GM12878 (cell line): ENCODE measurements around the gene RSL24D1. TPM values are rescaled to one million over a fixed set of nuclear protein-coding genes. Genes with fewer than 3 reads are reported as not detected.

Experiments used
- ATAC-seq: fragments of 200-7000 bp; cut with Tn5 transposase; 3 replicates; pipeline ENCODE4 v1.9.1; 2020; ENCODE audit warnings: mild to moderate bottlenecking, moderate library complexity
- BruUV-seq: library from RNA; stranded (reverse); fragments of 400-500 nt; replicated peaks from 2 replicates; lab custom pipeline; 2021; lab: Mats Ljungman, UMichigan
- CTCF ChIA-PET: fragments of 300-600 bp; sonication (Branson Sonifier 250); formaldehyde crosslinking; extraction: SDS; loops from one replicate; lab custom pipeline; 2021; ENCODE audit warnings: inconsistent platforms; lab: Yijun Ruan, JAX
- POLR2A ChIA-PET: fragments of 350-600 bp; formaldehyde crosslinking; extraction: SDS; loops from one replicate; lab custom pipeline; 2021; ENCODE audit warnings: inconsistent platforms; lab: Charles Lee
- RAD21 ChIA-PET: fragments of 300-600 bp; sonication (Branson Sonifier 250); formaldehyde crosslinking; loops from one replicate; lab custom pipeline; 2023; ENCODE audit warnings: antibody characterized with exemption; ENCODE audit not compliant: unreplicated experiment; lab: Charles Lee
- SMC1A ChIA-PET: fragments of 300-600 bp; sonication (Branson Sonifier 250); formaldehyde crosslinking; loops from one replicate; lab custom pipeline; 2023; ENCODE audit not compliant: unreplicated experiment, uncharacterized antibody; lab: Charles Lee
- DNase-seq: peaks from one replicate; pipeline ENCODE4 v3.0.0-alpha.2; 2011; ENCODE audit warnings: low read depth, low spot score
- FAIRE-seq: peaks from 3 replicates; lab custom pipeline; 2011; peaks lifted over from hg19 to GRCh38; lab: Jason Lieb, UNC
- H2AFZ ChIP-seq: 2 replicates; pipeline ENCODE4 v1.6.0; 2011; ENCODE audit warnings: low read depth, low read length, control low read depth; ENCODE audit not compliant: control insufficient read depth
- H3K27ac ChIP-seq: 2 replicates; pipeline ENCODE4 v1.5.1; 2011; ENCODE audit warnings: control low read depth; ENCODE audit not compliant: control insufficient read depth, insufficient read depth
- H3K27me3 ChIP-seq, 2 experiments: replicated peaks in 1 of 2; 2 replicates each; pipeline versions ENCODE4 v1.6.0 to v1.6.1; 2011; ENCODE audit warnings: low read length in 1 of 2; ENCODE audit not compliant: control insufficient read depth in 2 of 2, insufficient read depth in 2 of 2
- H3K36me3 ChIP-seq, 2 experiments: 2 replicates each; pipeline ENCODE4 v1.5.1; 2011; ENCODE audit warnings: low read length in 1 of 2; ENCODE audit not compliant: control insufficient read depth in 2 of 2, insufficient read depth in 2 of 2
- H3K4me1 ChIP-seq: 2 replicates; pipeline ENCODE4 v1.6.1; 2011; ENCODE audit warnings: mild to moderate bottlenecking, low read length, moderate library complexity, mixed read lengths; ENCODE audit not compliant: control insufficient read depth, insufficient read depth
- H3K4me2 ChIP-seq: 2 replicates; pipeline ENCODE4 v1.6.0; 2011; ENCODE audit warnings: control low read depth; ENCODE audit not compliant: control insufficient read depth, insufficient read depth
- H3K4me3 ChIP-seq: fragments of 200-600 bp; sonication (generic); 2 replicates; pipeline ENCODE4 v1.5.1; 2016
- H3K79me2 ChIP-seq: 2 replicates; pipeline ENCODE4 v1.6.0; 2011; ENCODE audit warnings: low read length; ENCODE audit not compliant: control insufficient read depth, insufficient read depth
- H3K9ac ChIP-seq: 2 replicates; pipeline ENCODE4 v1.8.0; 2011; ENCODE audit warnings: low read length, control low read depth, mixed read lengths; ENCODE audit not compliant: control insufficient read depth, insufficient read depth
- H3K9me3 ChIP-seq: replicated peaks from 3 replicates; pipeline ENCODE4 v1.5.1; 2011; ENCODE audit warnings: mild to moderate bottlenecking, low read length; ENCODE audit not compliant: control insufficient read depth, insufficient read depth
- H4K20me1 ChIP-seq: 2 replicates; pipeline ENCODE4 v1.6.0; 2011; ENCODE audit not compliant: control insufficient read depth, insufficient read depth
- E2F8 ChIP-seq: fragments of 450-650 bp; IDR thresholded peaks from 2 replicates; pipeline ENCODE4 v1.6.1; 2018; ENCODE audit warnings: mild to moderate bottlenecking, low read depth, moderate library complexity; ENCODE audit not compliant: partially characterized antibody
- JUNB ChIP-seq: IDR thresholded peaks from 2 replicates; pipeline ENCODE4 v1.6.1; 2016; ENCODE audit warnings: antibody characterized with exemption, mild to moderate bottlenecking
- MAX ChIP-seq: IDR thresholded peaks from 2 replicates; pipeline ENCODE4 v1.6.1; 2012; ENCODE audit warnings: low read depth, low read length, improper control_type of control experiment
- NFXL1 ChIP-seq: fragments of 450-650 bp; IDR thresholded peaks from 2 replicates; pipeline ENCODE4 v1.6.1; 2017; ENCODE audit warnings: antibody characterized with exemption, mild to moderate bottlenecking, borderline replicate concordance
- NFYA ChIP-seq: IDR thresholded peaks from 2 replicates; pipeline ENCODE4 v1.6.1; 2011; ENCODE audit warnings: low read depth, mild to moderate bottlenecking, low read length, improper control_type of control experiment, borderline replicate concordance
- POLR2AphosphoS5 ChIP-seq: IDR thresholded peaks from 2 replicates; pipeline ENCODE4 v1.6.1; 2011; ENCODE audit warnings: mild to moderate bottlenecking, low read length, inconsistent platforms
- SRF ChIP-seq, 2 experiments: IDR thresholded peaks; 2 replicates each; pipeline ENCODE4 v1.6.1; 2011; ENCODE audit warnings: low read depth in 2 of 2, low read length in 2 of 2, mild to moderate bottlenecking in 1 of 2, moderate library complexity in 1 of 2
- ZNF622 ChIP-seq: fragments of 450-650 bp; IDR thresholded peaks from 2 replicates; pipeline ENCODE4 v1.6.1; 2017; ENCODE audit warnings: mild to moderate bottlenecking, inconsistent platforms
- WGBS: methylation state at CpG from one replicate; pipeline ENCODE4 v1.1.6; 2016; ENCODE audit warnings: low lambda C conversion rate; ENCODE audit not compliant: insufficient replicate concordance, insufficient coverage; ENCODE audit errors: missing lambda C conversion rate; 5-methylcytosine and 5-hydroxymethylcytosine counted together
- in situ Hi-C: fragments of 300-500 bp; cut with MboI; formaldehyde crosslinking; loops from 9 replicates; pipeline ENCODE4 v1.14.3; 2018; ENCODE audit warnings: mixed read lengths
- intact Hi-C: fragments of 100-400 bp; cut with micrococcal nuclease; formaldehyde crosslinking; loops from one replicate; pipeline ENCODE4 v1.14.2; 2022; ENCODE audit not compliant: unreplicated experiment
- polyA plus RNA-seq, 11 experiments: library from polyadenylated mRNA; depleted of rRNA in 4 of 11; unstranded in 6 of 11; stranded (reverse) in 5 of 11; fragments of >200 nt; fragmentation: Nextera tagmentation in 4 of 11; fragmentation: Illumina TruSeq in 1 of 11; extraction: Ambion mirVana in 4 of 11; extraction: Trizol in 1 of 11; gene quantifications; 1 replicate in 1 of 11; 2 replicates in 10 of 11; pipeline versions ENCODE4 v1.2.1 to v1.2.3, GENCODE V29; 2011 to 2016; ENCODE audit warnings: inconsistent platforms in 2 of 11, missing spikeins in 2 of 11, low read depth in 1 of 11
- total RNA-seq, 4 experiments: library from RNA; depleted of rRNA in 3 of 4; stranded (reverse); fragments of >200 nt in 3 of 4; fragmentation: Illumina TruSeq in 1 of 4; extraction: Trizol in 1 of 4; gene quantifications; 2 replicates each; pipeline versions ENCODE4 v1.2.1 to v1.2.3, GENCODE V29; 2013 to 2021

RSL24D1 gene
- total and polyA plus RNA-seq, 10 of the 15 experiments (the other 5 are each of a cell fraction or from before 2014, with no cell fraction given) = 94.9 to 249 (median 121) TPM

- H3K79me2 ChIP-seq = no peaks in the 10 kb centered on the region
- POLR2A ChIA-PET = no interaction called here
- no peaks in the 10 kb centered on the region for H3K4me1 ChIP-seq
- H3K4me2 ChIP-seq = no peak overlapping the region
- no peak overlapping the region for H3K4me3 ChIP-seq
- 45% methylated on average over 1 of the region's 1 CpG for WGBS
- FAIRE-seq = no peak
- TF ChIP-seq JUNB (no peak), NFXL1 (no peak), E2F8 (no peak), NFYA (no peak), ZNF622 (no peak), MAX (no peak), SRF (IDR thresholded peaks at IDR 0.05; ENCODE audit: low read depth in 2 of 2, low read length in 2 of 2) (no peak), POLR2AphosphoS5 (no peak)
- ATAC-seq = no peak
- no peak overlapping the region for H3K27ac ChIP-seq
- CTCF ChIA-PET = interaction anchor here (0.7 kb wide), 1 partner anchor 43 kb away, joined by 3 read pairs; no protein-coding TSS in a partner anchor
- RAD21 ChIA-PET = no interaction called here
- intact Hi-C loops = no loop called here
- H4K20me1 ChIP-seq = no peaks in the 10 kb centered on the region
- in situ Hi-C loops = no loop called here
- SMC1A ChIA-PET = interaction anchor here (1.1 kb wide), 1 partner anchor 15 kb away, joined by 3 read pairs; no protein-coding TSS in a partner anchor
- H3K27me3 ChIP-seq = no peaks in the 10 kb centered on the region
- peaks cover 0 to 3% of the 10 kb centered on the region in 2 experiments; a peak in 2 of 4 replicates for H3K36me3 ChIP-seq
- no peaks in the 10 kb centered on the region for H3K9me3 ChIP-seq
- H2AFZ ChIP-seq = no peak overlapping the region
- DNase-seq = no peak
- no TSS peak for BruUV-seq
- no peak overlapping the region for H3K9ac ChIP-seq
These were observed 45.1 kb upstream of the RSL24D1 start for GRCh38 chr15:55241891-55242290.
